Measurements from ENCODE around the gene OSBPL1A. TPM values are rescaled to one million over a fixed set of nuclear protein-coding genes. Genes with fewer than 3 reads are reported as not detected.

Gene OSBPL1A
- total and polyA plus RNA-seq, 11 donors: 32.8 to 85.4 (median 71.0) TPM

GRCh38 chr18:24128700-24129099 lies 268.9 kb downstream of the OSBPL1A start:
- intact Hi-C loops (cut with DNase I): no loop called here
- H3K9me3 ChIP-seq: no peaks in the 10 kb centered on the region
- DNase-seq: no peak
- TF ChIP-seq POLR2A (IDR thresholded peaks at IDR 0.05): no peak
- no peak for TF ChIP-seq CTCF (IDR thresholded peaks at IDR 0.05)
- WGBS, 4 donors: 83 to 99% (median 98%) methylated on average over 4 of the region's 4 CpGs
- no peak overlapping the region for H3K27ac ChIP-seq
- no peak for ATAC-seq
- H3K4me3 ChIP-seq: no peak overlapping the region
- H3K36me3 ChIP-seq: peaks cover 0 to 65% (median 17%) of the 10 kb centered on the region in 9 donors
- H3K4me1 ChIP-seq: peaks cover 0 to 8% (median 0%) of the 10 kb centered on the region in 12 donors
- no peaks in the 10 kb centered on the region for H3K27me3 ChIP-seq

- H3K4me3 ChIP-seq: no peak overlapping the region
- WGBS, 4 donors: 87 to 92% (median 90%) methylated on average over 3 of the region's 3 CpGs
Observed at GRCh38 chr18:24127735-24128134, 269.9 kb downstream of the OSBPL1A start.

GRCh38 chr18:24126155-24126961 lies 271.3 kb downstream of the OSBPL1A start:
- Histone ChIP-seq H3K4me1 (peaks cover 0 to 8% (median 0%) of the 10 kb centered on the region in 12 donors), H3K27ac (no peak overlapping the region), H3K9me3 (no peaks in the 10 kb centered on the region), H3K27me3 (no peaks in the 10 kb centered on the region), H3K36me3 (peaks cover 0 to 58% (median 5%) of the 10 kb centered on the region in 9 donors), H3K4me3 (no peak overlapping the region)
- intact Hi-C loops (cut with DNase I): no loop called here
- DNase-seq: no peak
- 61 to 73% (median 67%) methylated on average over 3 of the region's 3 CpGs for WGBS, 4 donors
- TF ChIP-seq CTCF (IDR thresholded peaks at IDR 0.05) (no peak), POLR2A (IDR thresholded peaks at IDR 0.05) (no peak)
- no peak for ATAC-seq

More at GRCh38 chr18:24127735-24128134, 269.9 kb downstream of the OSBPL1A start:
- no peak overlapping the region for H3K27ac ChIP-seq
- peaks cover 0 to 8% (median 0%) of the 10 kb centered on the region in 12 donors for H3K4me1 ChIP-seq
- H3K36me3 ChIP-seq: peaks cover 0 to 61% (median 13%) of the 10 kb centered on the region in 9 donors
- ATAC-seq: no peak
- no peak for DNase-seq
- no peaks in the 10 kb centered on the region for H3K27me3 ChIP-seq
- H3K9me3 ChIP-seq: no peaks in the 10 kb centered on the region
- no peak for TF ChIP-seq CTCF (IDR thresholded peaks at IDR 0.05)
- TF ChIP-seq POLR2A (IDR thresholded peaks at IDR 0.05): no peak
- intact Hi-C loops (cut with DNase I): no loop called here

GRCh38 chr18:24121625-24122024 lies 276.0 kb downstream of the OSBPL1A start:
- peak in 1 of 4 donors; percentile 47 for ATAC-seq
- Histone ChIP-seq H3K36me3 (peaks cover 0 to 51% (median 0%) of the 10 kb centered on the region in 9 donors), H3K9me3 (no peaks in the 10 kb centered on the region), H3K27ac (no peak overlapping the region), H3K4me1 (peaks cover 0 to 4% (median 0%) of the 10 kb centered on the region in 12 donors), H3K4me3 (no peak overlapping the region), H3K27me3 (no peaks in the 10 kb centered on the region)
- no peak for TF ChIP-seq POLR2A (IDR thresholded peaks at IDR 0.05)
- TF ChIP-seq CTCF (IDR thresholded peaks at IDR 0.05): no peak
- DNase-seq: no peak
- intact Hi-C loops (cut with DNase I): no loop called here
- WGBS, 4 donors: 92 to 97% (median 95%) methylated on average over 2 of the region's 2 CpGs

All from heart left ventricle (tissue), 16 donors.